ENCODE data around the gene GNAT1. TPM values are rescaled to one million over a fixed set of nuclear protein-coding genes. Genes with fewer than 3 reads are reported as not detected.

The GNAT1 gene
- total RNA-seq, 1 experiment from 2014 or later, result not detected

DNA sequence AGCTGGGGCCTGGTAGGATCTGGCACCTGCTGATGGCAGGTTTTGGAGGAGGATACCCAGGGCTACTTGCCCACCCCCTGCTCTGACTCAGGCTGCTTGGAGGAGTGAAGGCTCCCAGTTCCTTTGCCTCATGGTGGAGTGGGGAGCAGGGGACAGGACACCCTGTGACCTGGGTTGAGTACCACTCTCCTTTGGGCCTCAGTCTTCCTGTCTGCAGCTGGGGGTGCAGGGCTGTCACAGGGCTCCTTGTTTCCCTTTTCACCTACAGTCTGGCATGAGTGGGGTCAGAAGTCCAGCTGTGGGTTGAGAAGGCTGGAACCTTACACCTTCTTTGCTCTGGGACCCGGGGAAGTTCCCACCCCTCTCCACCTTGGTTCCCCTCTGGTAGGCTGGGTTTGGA, 21.6 kb upstream of the GNAT1 start:
- no peaks in the 10 kb centered on the region for H3K9me2 ChIP-seq (ENCODE audit: insufficient read depth)
- H3K36me3 ChIP-seq (ENCODE audit: low read depth), result no peaks in the 10 kb centered on the region
- no peak overlapping the region for H3K4me2 ChIP-seq
- H3K9me3 ChIP-seq (ENCODE audit: insufficient read depth, low read depth), result no peaks in the 10 kb centered on the region
- H4K20me1 ChIP-seq (ENCODE audit: insufficient read depth), result no peaks in the 10 kb centered on the region
- TF ChIP-seq EZH2 (IDR thresholded peaks at IDR 0.05; ENCODE audit: low read depth), result no peak
- TF ChIP-seq, protein P1, sequence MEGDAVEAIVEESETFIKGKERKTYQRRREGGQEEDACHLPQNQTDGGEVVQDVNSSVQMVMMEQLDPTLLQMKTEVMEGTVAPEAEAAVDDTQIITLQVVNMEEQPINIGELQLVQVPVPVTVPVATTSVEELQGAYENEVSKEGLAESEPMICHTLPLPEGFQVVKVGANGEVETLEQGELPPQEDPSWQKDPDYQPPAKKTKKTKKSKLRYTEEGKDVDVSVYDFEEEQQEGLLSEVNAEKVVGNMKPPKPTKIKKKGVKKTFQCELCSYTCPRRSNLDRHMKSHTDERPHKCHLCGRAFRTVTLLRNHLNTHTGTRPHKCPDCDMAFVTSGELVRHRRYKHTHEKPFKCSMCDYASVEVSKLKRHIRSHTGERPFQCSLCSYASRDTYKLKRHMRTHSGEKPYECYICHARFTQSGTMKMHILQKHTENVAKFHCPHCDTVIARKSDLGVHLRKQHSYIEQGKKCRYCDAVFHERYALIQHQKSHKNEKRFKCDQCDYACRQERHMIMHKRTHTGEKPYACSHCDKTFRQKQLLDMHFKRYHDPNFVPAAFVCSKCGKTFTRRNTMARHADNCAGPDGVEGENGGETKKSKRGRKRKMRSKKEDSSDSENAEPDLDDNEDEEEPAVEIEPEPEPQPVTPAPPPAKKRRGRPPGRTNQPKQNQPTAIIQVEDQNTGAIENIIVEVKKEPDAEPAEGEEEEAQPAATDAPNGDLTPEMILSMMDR (conservative IDR thresholded peaks at IDR 0.05), result no peak
- BruUV-seq (replicated peaks), result no TSS peak
- DNase-seq, result no peak
- no peak overlapping the region for H3K4me3 ChIP-seq
- intact Hi-C loops (cut with micrococcal nuclease; ENCODE audit: unreplicated experiment), result loop anchor here (2.0 kb wide), 1 partner anchor 15 kb away; no protein-coding TSS in a partner anchor
- POLR2A ChIA-PET (ENCODE audit: unreplicated experiment), result no interaction called here
- H3K79me2 ChIP-seq (ENCODE audit: low read depth), result no peaks in the 10 kb centered on the region
- no peaks in the 10 kb centered on the region for H3K27me3 ChIP-seq (ENCODE audit: insufficient read depth, low read depth)
- no peak overlapping the region for H3K27ac ChIP-seq
- H3F3A ChIP-seq (ENCODE audit: insufficient read depth, low read depth), result no peaks in the 10 kb centered on the region; the same call in 1 of the 2 replicates
- CTCF ChIA-PET, result no interaction called here
- H3K4me1 ChIP-seq (replicated peaks; ENCODE audit: insufficient read depth), result peaks cover 9% of the 10 kb centered on the region; the same call in 1 of the 2 replicates
- H2AFZ ChIP-seq, result no peak overlapping the region

DNA sequence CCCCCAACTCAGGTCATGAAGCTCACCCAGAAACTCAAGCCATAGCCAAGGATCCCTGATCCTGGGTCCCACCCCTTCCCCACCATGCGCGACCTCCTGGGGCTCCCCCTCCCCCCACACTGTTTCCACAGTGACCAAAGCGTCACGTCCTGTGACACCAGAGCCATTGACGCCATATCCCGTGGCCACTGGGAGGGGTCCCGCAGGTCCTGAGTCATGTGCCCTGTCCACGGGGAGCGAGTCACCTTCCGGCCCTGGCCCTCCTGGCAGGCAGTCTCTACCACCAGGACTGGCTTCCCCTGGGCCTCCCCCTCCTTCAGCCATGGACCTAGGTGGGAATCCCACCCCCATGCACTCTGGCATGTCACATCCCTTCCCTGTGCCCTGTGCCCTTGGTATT, 20.7 kb upstream of the GNAT1 start:
- H3F3A ChIP-seq (ENCODE audit: insufficient read depth, low read depth), result no peaks in the 10 kb centered on the region; the same call in 1 of the 2 replicates
- peaks cover 15% of the 10 kb centered on the region for H3K4me1 ChIP-seq (replicated peaks; ENCODE audit: insufficient read depth)
- H3K9me3 ChIP-seq (ENCODE audit: insufficient read depth, low read depth), result no peaks in the 10 kb centered on the region
- ChIA-PET CTCF (no interaction called here), POLR2A (ENCODE audit: unreplicated experiment) (no interaction called here)
- no peaks in the 10 kb centered on the region for H3K27me3 ChIP-seq (ENCODE audit: insufficient read depth, low read depth)
- H3K27ac ChIP-seq, result no peak overlapping the region
- no TSS peak for BruUV-seq (replicated peaks)
- peak in 1 of 2 experiments; percentile 66 for DNase-seq
- intact Hi-C loops (cut with micrococcal nuclease; ENCODE audit: unreplicated experiment), result loop anchor here (2.0 kb wide), 1 partner anchor 14 kb away; no protein-coding TSS in a partner anchor
- no peaks in the 10 kb centered on the region for H3K9me2 ChIP-seq (ENCODE audit: insufficient read depth)
- no peaks in the 10 kb centered on the region for H3K36me3 ChIP-seq (ENCODE audit: low read depth)
- TF ChIP-seq, protein P1 (conservative IDR thresholded peaks at IDR 0.05), result no peak
- no peak for TF ChIP-seq EZH2 (IDR thresholded peaks at IDR 0.05; ENCODE audit: low read depth)
- no peak overlapping the region for H3K4me2 ChIP-seq
- no peaks in the 10 kb centered on the region for H3K79me2 ChIP-seq (ENCODE audit: low read depth)
- H4K20me1 ChIP-seq (ENCODE audit: insufficient read depth), result no peaks in the 10 kb centered on the region
- no peak overlapping the region for H2AFZ ChIP-seq
- no peak overlapping the region for H3K4me3 ChIP-seq

DNA sequence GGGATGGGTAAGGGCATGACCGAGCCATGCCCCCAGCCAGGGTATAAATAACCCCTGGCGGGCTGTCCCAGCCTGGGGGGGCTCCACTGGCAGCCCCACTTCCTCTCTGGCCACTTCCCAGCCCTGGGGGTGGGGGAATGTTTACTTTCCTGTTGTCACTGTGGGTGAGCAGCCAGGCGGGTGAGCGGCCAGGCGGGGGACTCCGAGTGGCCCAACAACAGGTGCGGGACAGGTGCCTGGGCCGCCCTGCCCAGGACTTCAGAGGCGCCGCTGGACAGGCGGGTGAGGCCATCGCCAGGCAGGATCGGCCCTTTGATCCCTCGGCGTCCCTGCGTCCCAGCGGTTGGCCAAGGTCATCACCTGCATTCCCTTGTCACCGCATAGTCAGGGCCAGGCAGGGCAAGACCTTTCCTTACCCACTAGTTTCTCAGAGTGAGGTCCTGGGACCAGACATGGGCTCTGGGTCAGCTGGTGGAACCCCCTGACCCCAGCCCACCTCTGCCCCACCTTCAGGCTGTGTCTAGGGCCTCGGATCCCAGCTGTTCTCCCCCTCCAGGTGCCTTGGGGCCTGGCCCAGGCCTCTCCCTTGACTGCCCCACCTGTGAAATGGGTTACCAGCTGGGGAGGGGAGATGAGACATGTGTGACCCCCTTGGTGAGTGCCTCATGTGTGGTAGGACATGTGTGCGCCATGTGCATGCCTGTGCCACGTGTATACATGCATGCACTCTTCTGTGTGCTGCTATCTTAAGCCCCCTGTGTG, 19.7 kb upstream of the GNAT1 start:
- intact Hi-C loops (cut with micrococcal nuclease; ENCODE audit: unreplicated experiment), result loop anchor here (2.0 kb wide), 1 partner anchor 13 kb away; no protein-coding TSS in a partner anchor
- Histone ChIP-seq H3K4me1 (replicated peaks; ENCODE audit: insufficient read depth) (peaks cover 15% of the 10 kb centered on the region), H3K27me3 (ENCODE audit: insufficient read depth, low read depth) (no peaks in the 10 kb centered on the region), H3K4me3 (no peak overlapping the region), H3F3A (ENCODE audit: insufficient read depth, low read depth) (no peaks in the 10 kb centered on the region; the same call in 1 of the 2 replicates), H4K20me1 (ENCODE audit: insufficient read depth) (no peaks in the 10 kb centered on the region), H3K27ac (no peak overlapping the region), H2AFZ (no peak overlapping the region), H3K79me2 (ENCODE audit: low read depth) (no peaks in the 10 kb centered on the region), H3K36me3 (ENCODE audit: low read depth) (no peaks in the 10 kb centered on the region), H3K9me3 (ENCODE audit: insufficient read depth, low read depth) (no peaks in the 10 kb centered on the region), H3K4me2 (no peak overlapping the region), H3K9me2 (ENCODE audit: insufficient read depth) (no peaks in the 10 kb centered on the region)
- DNase-seq, result peak in 1 of 2 experiments; percentile 62
- BruUV-seq (replicated peaks), result no TSS peak
- ChIA-PET POLR2A (ENCODE audit: unreplicated experiment) (no interaction called here), CTCF (no interaction called here)
- no peak for TF ChIP-seq EZH2 (IDR thresholded peaks at IDR 0.05; ENCODE audit: low read depth)
- TF ChIP-seq, protein P1 (conservative IDR thresholded peaks at IDR 0.05), result no peak
